H1 (cell line): ENCODE data around the gene HMGXB3. TPM values are rescaled to one million over a fixed set of nuclear protein-coding genes. Genes with fewer than 3 reads are reported as not detected.

Experiments used
- CTCF ChIA-PET: fragments of 300-600 bp; sonication (Branson Sonifier 250); formaldehyde crosslinking; loops from one replicate; lab custom pipeline; 2021; ENCODE audit not compliant: partially characterized antibody; lab: Charles Lee
- POLR2A ChIA-PET: fragments of 300-600 bp; sonication (Branson Sonifier 250); formaldehyde crosslinking; loops from one replicate; lab custom pipeline; 2021; ENCODE audit warnings: inconsistent platforms; ENCODE audit not compliant: partially characterized antibody; lab: Charles Lee
- DNase-seq, 2 experiments: peaks; one replicate each; pipeline versions ENCODE4 v3.0.0 to v3.0.0-alpha.2; 2010 to 2022; ENCODE audit warnings: low spot score in 2 of 2, low read depth in 1 of 2, mixed read lengths in 1 of 2
- FAIRE-seq: peaks from 2 replicates; lab custom pipeline; 2011; peaks lifted over from hg19 to GRCh38; lab: Jason Lieb, UNC
- H2AFZ ChIP-seq: 2 replicates; pipeline ENCODE4 v1.8.1; 2012; ENCODE audit warnings: low read length, inconsistent platforms
- H2AK5ac ChIP-seq: 2 replicates; pipeline ENCODE4 v1.6.1; 2013; ENCODE audit warnings: low read depth, low read length
- H2BK120ac ChIP-seq: replicated peaks from 2 replicates; pipeline ENCODE3; 2013; ENCODE audit warnings: low read depth, low read length, inconsistent platforms
- H2BK12ac ChIP-seq: 2 replicates; pipeline ENCODE4 v1.6.1; 2013; ENCODE audit warnings: low read depth, low read length
- H2BK15ac ChIP-seq: 2 replicates; pipeline ENCODE4 v1.6.1; 2013; ENCODE audit warnings: low read length
- H2BK20ac ChIP-seq: 2 replicates; pipeline ENCODE4 v1.6.1; 2013; ENCODE audit warnings: low read length
- H2BK5ac ChIP-seq: 2 replicates; pipeline ENCODE4 v1.6.1; 2013; ENCODE audit warnings: low read depth, low read length
- H3K14ac ChIP-seq: 2 replicates; pipeline ENCODE4 v1.6.1; 2013; ENCODE audit warnings: inconsistent platforms; ENCODE audit not compliant: insufficient read length
- H3K18ac ChIP-seq: 2 replicates; pipeline ENCODE4 v1.6.1; 2013; ENCODE audit warnings: low read length; ENCODE audit errors: extremely low read depth
- H3K23ac ChIP-seq: 2 replicates; pipeline ENCODE4 v1.6.1; 2013; ENCODE audit warnings: inconsistent platforms; ENCODE audit not compliant: insufficient read length
- H3K23me2 ChIP-seq: 2 replicates; pipeline ENCODE4 v1.6.1; 2013; ENCODE audit warnings: low read depth, low read length
- H3K27ac ChIP-seq: 2 replicates; pipeline ENCODE4 v1.6.1; 2011; ENCODE audit warnings: low read depth, low read length, inconsistent platforms
- H3K27me3 ChIP-seq, 4 experiments: replicated peaks in 1 of 4; 1 replicate in 1 of 4; 2 replicates in 3 of 4; pipeline versions ENCODE4 v1.6.1 to v1.8.1; 2011 to 2013; ENCODE audit warnings: low read length in 3 of 4, mild to moderate bottlenecking in 3 of 4, inconsistent platforms in 2 of 4, mixed read lengths in 2 of 4, moderate library complexity in 1 of 4; ENCODE audit not compliant: control insufficient read depth in 3 of 4, insufficient read depth in 3 of 4; ENCODE audit errors: extremely low read depth in 1 of 4
- H3K36me3 ChIP-seq, 4 experiments: 2 replicates each; pipeline versions ENCODE4 v1.6.1 to v1.8.1; 2011 to 2013; ENCODE audit warnings: mild to moderate bottlenecking in 4 of 4, low read length in 3 of 4, moderate library complexity in 2 of 4, control low read depth in 1 of 4, inconsistent platforms in 1 of 4; ENCODE audit not compliant: insufficient read depth in 4 of 4, control insufficient read depth in 2 of 4
- H3K4ac ChIP-seq: replicated peaks from 2 replicates; pipeline ENCODE3; 2013; ENCODE audit warnings: low read length, low read depth, mixed read lengths, inconsistent platforms; ENCODE audit not compliant: insufficient read length
- H3K4me1 ChIP-seq, 4 experiments: replicated peaks in 1 of 4; 1 replicate in 1 of 4; 2 replicates in 3 of 4; pipeline versions ENCODE4 v1.6.1 to v1.8.1; 2011 to 2013; ENCODE audit warnings: low read length in 3 of 4, inconsistent platforms in 2 of 4, mixed read lengths in 1 of 4; ENCODE audit not compliant: insufficient read depth in 4 of 4, control insufficient read depth in 3 of 4
- H3K4me2 ChIP-seq, 2 experiments: 2 replicates each; pipeline versions ENCODE4 v1.6.1 to v1.8.1; 2011 to 2013; ENCODE audit warnings: low read depth in 2 of 2, low read length in 2 of 2, control low read depth in 1 of 2, inconsistent platforms in 1 of 2, mild to moderate bottlenecking in 1 of 2; ENCODE audit not compliant: insufficient read depth in 1 of 2
- H3K4me3 ChIP-seq, 4 experiments: fragments of 200-600, 300-600 bp in 1 of 4; sonication (generic), shearing (Covaris generic), sonication (Bioruptor Twin) in 1 of 4; 2 replicates each; pipeline versions ENCODE4 v1.5.1 to v1.8.1; 2011 to 2016; ENCODE audit warnings: low read length in 4 of 4, low read depth in 3 of 4, control low read depth in 2 of 4, inconsistent platforms in 2 of 4, mild to moderate bottlenecking in 2 of 4, mixed read lengths in 1 of 4, moderate library complexity in 1 of 4; ENCODE audit not compliant: insufficient read depth in 2 of 4; ENCODE audit errors: extremely low read depth in 1 of 4
- H3K56ac ChIP-seq: replicated peaks from 2 replicates; pipeline ENCODE3; 2013; ENCODE audit warnings: low read depth, mild to moderate bottlenecking, mixed read lengths, low read length, inconsistent platforms; ENCODE audit not compliant: insufficient read length
- H3K79me1 ChIP-seq: 2 replicates; pipeline ENCODE4 v1.6.1; 2013; ENCODE audit warnings: low read depth, low read length, control low read depth
- H3K79me2 ChIP-seq, 2 experiments: 2 replicates each; pipeline versions ENCODE4 v1.6.1 to v1.8.1; 2012 to 2013; ENCODE audit warnings: low read length in 2 of 2, mild to moderate bottlenecking in 2 of 2, inconsistent platforms in 1 of 2; ENCODE audit not compliant: insufficient read depth in 2 of 2, control insufficient read depth in 1 of 2
- H3K9ac ChIP-seq, 4 experiments: replicated peaks in 1 of 4; 1 replicate in 1 of 4; 2 replicates in 3 of 4; pipeline versions ENCODE4 v1.6.1 to v1.8.1; 2011 to 2013; ENCODE audit warnings: low read depth in 3 of 4, low read length in 3 of 4, control low read depth in 2 of 4, mild to moderate bottlenecking in 2 of 4, moderate library complexity in 2 of 4, inconsistent platforms in 1 of 4; ENCODE audit errors: extremely low read depth in 1 of 4
- H3K9me3 ChIP-seq, 2 experiments: 2 replicates each; pipeline versions ENCODE4 v1.6.1 to v1.8.1; 2012 to 2013; ENCODE audit warnings: mild to moderate bottlenecking in 2 of 2, moderate library complexity in 2 of 2, control low read depth in 1 of 2, inconsistent platforms in 1 of 2, low read depth in 1 of 2, low read length in 1 of 2, mixed read lengths in 1 of 2; ENCODE audit not compliant: insufficient read depth in 2 of 2
- H4K20me1 ChIP-seq, 2 experiments: replicated peaks in 1 of 2; 2 replicates each; pipeline versions ENCODE3 to v1.8.1; 2011 to 2013; ENCODE audit warnings: inconsistent platforms in 2 of 2, low read length in 2 of 2, mild to moderate bottlenecking in 1 of 2; ENCODE audit not compliant: insufficient read depth in 2 of 2, control insufficient read depth in 1 of 2
- H4K5ac ChIP-seq: 2 replicates; pipeline ENCODE4 v1.6.1; 2013; ENCODE audit warnings: low read length, low read depth, mixed read lengths, inconsistent platforms; ENCODE audit not compliant: insufficient read length
- H4K8ac ChIP-seq: 2 replicates; pipeline ENCODE4 v1.8.0; 2013; ENCODE audit warnings: mild to moderate bottlenecking, moderate library complexity, low read length, inconsistent platforms; ENCODE audit not compliant: insufficient read depth; ENCODE audit errors: extremely low read depth
- H4K91ac ChIP-seq: replicated peaks from 2 replicates; pipeline ENCODE3; 2013; ENCODE audit warnings: low read length, mixed read lengths, inconsistent platforms; ENCODE audit not compliant: insufficient read length
- HDAC6 ChIP-seq: IDR thresholded peaks from one replicate; pipeline ENCODE4 v1.7.1; 2012; ENCODE audit warnings: low read depth, mild to moderate bottlenecking, inconsistent platforms, low read length, moderate library complexity
- JUND ChIP-seq: IDR thresholded peaks from 2 replicates; pipeline ENCODE4 v1.6.1; 2011; ENCODE audit warnings: mild to moderate bottlenecking, improper control_type of control experiment, low read length
- MAFK ChIP-seq: IDR thresholded peaks from 2 replicates; pipeline ENCODE4 v1.6.1; 2012; ENCODE audit warnings: low read depth, mild to moderate bottlenecking, improper control_type of control experiment, low read length
- WGBS, 2 experiments: shearing (Covaris generic) in 1 of 2; methylation state at CpG; one replicate each; pipeline versions ENCODE4 v1.1.6 to v1.1.7; 2013 to 2015; ENCODE audit warnings: low lambda C conversion rate in 2 of 2, mixed read lengths in 2 of 2, inconsistent platforms in 1 of 2, low coverage in 1 of 2, missing lambda C conversion rate in 1 of 2; ENCODE audit not compliant: insufficient replicate concordance in 2 of 2, insufficient coverage in 1 of 2, insufficient read length in 1 of 2; ENCODE audit errors: extremely low coverage in 1 of 2, missing lambda C conversion rate in 1 of 2; 5-methylcytosine and 5-hydroxymethylcytosine counted together
- polyA plus RNA-seq, 7 experiments: library from polyadenylated mRNA; depleted of rRNA in 3 of 7; stranded (reverse) in 5 of 7; unstranded in 2 of 7; fragments of >200 nt in 5 of 7; fragments of 200-250 nt in 2 of 7; gene quantifications; 1 replicate in 5 of 7; 2 replicates in 1 of 7; 4 replicates in 1 of 7; pipeline versions ENCODE4 v1.2.1 to v1.2.3, GENCODE V29; 2011 to 2013; ENCODE audit warnings: missing spikeins in 2 of 7, mixed read lengths in 2 of 7
- total RNA-seq: library from RNA; stranded (reverse); fragmentation: NEBNext Ultra II Directional; extraction: Animal tissue kit (Norgen Biotek cat#: 25700); gene quantifications from 2 replicates; pipeline ENCODE4 v1.2.1, GENCODE V29; 2021

The HMGXB3 gene
- total and polyA plus RNA-seq, 2 of the 8 experiments (the other 6 are each of a cell fraction or from before 2014, with no cell fraction given), result 26.8 to 28.0 TPM

GRCh38 chr5:150066436-150066835 is 65.9 kb downstream of the HMGXB3 start:
- CTCF ChIA-PET, result interaction anchor here (0.6 to 2.1 kb wide), 8 partner anchors 9 to 154 kb away, joined by 3 to 8 read pairs (median 4); no protein-coding TSS in a partner anchor
- TF ChIP-seq JUND, result no peak
- no peak for TF ChIP-seq MAFK
- no peak for TF ChIP-seq HDAC6
- TF ChIP-seq, all 59 proteins: peak for 0
- no peaks in the 10 kb centered on the region for H3K79me2 ChIP-seq
- H2BK20ac ChIP-seq, result no peak overlapping the region
- no peak overlapping the region for H4K8ac ChIP-seq
- no peak overlapping the region for H3K18ac ChIP-seq
- no peaks in the 10 kb centered on the region for H3K23me2 ChIP-seq
- no peaks in the 10 kb centered on the region; a peak in 1 of 7 replicates for H3K27me3 ChIP-seq
- H2BK120ac ChIP-seq, result no peak overlapping the region
- H3K56ac ChIP-seq, result no peak overlapping the region
- no peak overlapping the region for H2AK5ac ChIP-seq
- no peak overlapping the region for H2AFZ ChIP-seq
- no peak for DNase-seq
- no peak for FAIRE-seq
- no peak overlapping the region for H2BK12ac ChIP-seq
- WGBS, 2 experiments, result 90% methylated on average over 5 of the region's 5 CpGs; no CpG with 5 or more reads in 1 of the 2 experiments
- H3K9ac ChIP-seq, result no peak overlapping the region
- no peak overlapping the region for H3K4me2 ChIP-seq
- H2BK15ac ChIP-seq, result no peak overlapping the region
- no peak overlapping the region for H3K4me3 ChIP-seq
- H3K9me3 ChIP-seq, result no peaks in the 10 kb centered on the region
- H3K23ac ChIP-seq, result no peak overlapping the region
- POLR2A ChIA-PET, result interaction anchor here (1.0 kb wide), 1 partner anchor 11 kb away, joined by 4 read pairs; no protein-coding TSS in a partner anchor
- no peak overlapping the region for H3K27ac ChIP-seq
- no peaks in the 10 kb centered on the region for H4K20me1 ChIP-seq
- H2BK5ac ChIP-seq, result no peak overlapping the region
- H3K4ac ChIP-seq, result no peak overlapping the region
- H3K4me1 ChIP-seq, result peaks cover 0 to 18% (median 4%) of the 10 kb centered on the region in 4 experiments; a peak in 5 of 7 replicates
- H4K91ac ChIP-seq, result no peak overlapping the region
- no peak overlapping the region for H3K14ac ChIP-seq
- H3K79me1 ChIP-seq, result no peaks in the 10 kb centered on the region
- no peak overlapping the region for H4K5ac ChIP-seq
- H3K36me3 ChIP-seq, result no peaks in the 10 kb centered on the region
